ENCODE results near the gene SMIM35.

Gene SMIM35

GRCh38 chr11:117997823-117998579 lies 88.8 kb downstream of the SMIM35 start:
- DNase-seq = no peak
- H3K4me1 Mint-ChIP-seq = peaks cover 55 to 81% of the 10 kb centered on the region in 2 donors
- H3K9me3 Mint-ChIP-seq = peaks cover 0 to 2% of the 10 kb centered on the region in 2 donors
- peaks cover 65 to 82% of the 10 kb centered on the region in 2 donors for H3K36me3 Mint-ChIP-seq
- no peak overlapping the region for H3K4me3 Mint-ChIP-seq
- H3K27me3 Mint-ChIP-seq = no peaks in the 10 kb centered on the region
- ATAC-seq (replicated peaks) = peak; percentile 7 to 12
- peak overlapping the region; percentile 59 for H3K27ac Mint-ChIP-seq

- no peak for ATAC-seq (replicated peaks)
- Mint-ChIP-seq H3K9me3 (peaks cover 0 to 2% of the 10 kb centered on the region in 2 donors), H3K36me3 (peaks cover 71 to 88% of the 10 kb centered on the region in 2 donors), H3K27ac (peak overlapping the region; percentile 59), H3K27me3 (no peaks in the 10 kb centered on the region), H3K4me1 (peaks cover 54 to 81% of the 10 kb centered on the region in 2 donors), H3K4me3 (no peak overlapping the region)
- no peak for DNase-seq
These were observed 89.4 kb downstream of the SMIM35 start for GRCh38 chr11:117997406-117997805.

GRCh38 chr11:117996058-117996457 lies 90.7 kb downstream of the SMIM35 start:
- ATAC-seq (replicated peaks) (no peak), DNase-seq (no peak)
- Mint-ChIP-seq H3K9me3 (peaks cover 0 to 2% of the 10 kb centered on the region in 2 donors), H3K4me3 (no peak overlapping the region), H3K36me3 (peaks cover 80 to 96% of the 10 kb centered on the region in 2 donors), H3K4me1 (peaks cover 49 to 81% of the 10 kb centered on the region in 2 donors), H3K27ac (peak overlapping the region; percentile 85), H3K27me3 (no peaks in the 10 kb centered on the region)

GRCh38 chr11:117995472-117995871 lies 91.3 kb downstream of the SMIM35 start:
- H3K9me3 Mint-ChIP-seq = peaks cover 0 to 2% of the 10 kb centered on the region in 2 donors
- H3K27ac Mint-ChIP-seq = peak overlapping the region; percentile 85
- peaks cover 80 to 91% of the 10 kb centered on the region in 2 donors for H3K36me3 Mint-ChIP-seq
- ATAC-seq (replicated peaks) = no peak
- peak overlapping the region in 1 of 2 donors; percentile 8 for H3K4me3 Mint-ChIP-seq
- no peak for DNase-seq
- no peaks in the 10 kb centered on the region for H3K27me3 Mint-ChIP-seq
- peaks cover 49 to 85% of the 10 kb centered on the region in 2 donors for H3K4me1 Mint-ChIP-seq

GRCh38 chr11:117993988-117994745 lies 92.6 kb downstream of the SMIM35 start:
- peaks cover 75 to 87% of the 10 kb centered on the region in 2 donors for H3K36me3 Mint-ChIP-seq
- H3K27me3 Mint-ChIP-seq = no peaks in the 10 kb centered on the region
- H3K4me1 Mint-ChIP-seq = peaks cover 49 to 81% of the 10 kb centered on the region in 2 donors
- ATAC-seq (replicated peaks) (no peak), DNase-seq (no peak)
- peak overlapping the region; percentile 51 for H3K27ac Mint-ChIP-seq
- H3K9me3 Mint-ChIP-seq = peaks cover 0 to 2% of the 10 kb centered on the region in 2 donors
- no peak overlapping the region for H3K4me3 Mint-ChIP-seq

- peaks cover 74 to 87% of the 10 kb centered on the region in 2 donors for H3K36me3 Mint-ChIP-seq
- H3K27ac Mint-ChIP-seq = peak overlapping the region; percentile 79
- ATAC-seq (replicated peaks) (no peak), DNase-seq (no peak)
- H3K4me3 Mint-ChIP-seq = peak overlapping the region in 1 of 2 donors; percentile 26
- peaks cover 0 to 2% of the 10 kb centered on the region in 2 donors for H3K9me3 Mint-ChIP-seq
- no peaks in the 10 kb centered on the region for H3K27me3 Mint-ChIP-seq
- peaks cover 48 to 81% of the 10 kb centered on the region in 2 donors for H3K4me1 Mint-ChIP-seq
These were observed 94.1 kb downstream of the SMIM35 start for GRCh38 chr11:117992620-117993019.

- Mint-ChIP-seq H3K27ac (no peak overlapping the region), H3K27me3 (no peaks in the 10 kb centered on the region), H3K9me3 (no peaks in the 10 kb centered on the region), H3K4me3 (peak overlapping the region in 1 of 2 donors; percentile 26), H3K4me1 (peaks cover 48 to 81% of the 10 kb centered on the region in 2 donors), H3K36me3 (peaks cover 74 to 87% of the 10 kb centered on the region in 2 donors)
- ATAC-seq (replicated peaks) (no peak), DNase-seq (no peak)
These were observed 94.6 kb downstream of the SMIM35 start for GRCh38 chr11:117992136-117992535.

- peak overlapping the region; percentile 70 to 90 for H3K4me3 Mint-ChIP-seq
- no peaks in the 10 kb centered on the region for H3K9me3 Mint-ChIP-seq
- ATAC-seq (replicated peaks) (no peak), DNase-seq (no peak)
- peaks cover 48 to 84% of the 10 kb centered on the region in 2 donors for H3K4me1 Mint-ChIP-seq
- H3K27me3 Mint-ChIP-seq = no peaks in the 10 kb centered on the region
- H3K27ac Mint-ChIP-seq = peak overlapping the region; percentile 42
- H3K36me3 Mint-ChIP-seq = peaks cover 67 to 76% of the 10 kb centered on the region in 2 donors
These were observed 97.2 kb downstream of the SMIM35 start for GRCh38 chr11:117989351-117990102.

GRCh38 chr11:117986981-117987574 lies 99.7 kb downstream of the SMIM35 start:
- peak overlapping the region; percentile 86 to 90 for H3K4me3 Mint-ChIP-seq
- no peaks in the 10 kb centered on the region for H3K9me3 Mint-ChIP-seq
- ATAC-seq (replicated peaks) (peak in 1 of 2 donors; percentile 8), DNase-seq (no peak)
- H3K36me3 Mint-ChIP-seq = peaks cover 58 to 64% of the 10 kb centered on the region in 2 donors
- H3K27me3 Mint-ChIP-seq = no peaks in the 10 kb centered on the region
- H3K4me1 Mint-ChIP-seq = peaks cover 55 to 90% of the 10 kb centered on the region in 2 donors
- peak overlapping the region; percentile 100 for H3K27ac Mint-ChIP-seq

GRCh38 chr11:117985953-117986887 lies 100.5 kb downstream of the SMIM35 start, which contains the start of gene IL10RA:
TSS of gene IL10RA (plus strand) at chr11:117986394. CDS start at chr11:117986468, 74 bp downstream.
- Mint-ChIP-seq H3K36me3 (peaks cover 51 to 60% of the 10 kb centered on the region in 2 donors), H3K4me1 (peaks cover 56 to 89% of the 10 kb centered on the region in 2 donors), H3K9me3 (no peaks in the 10 kb centered on the region), H3K27me3 (no peaks in the 10 kb centered on the region), H3K27ac (peak within 1 kb of the TSS; percentile 100), H3K4me3 (peak within 1 kb of the TSS; percentile 86 to 90)
- DNase-seq (peak; percentile 91), ATAC-seq (replicated peaks) (peak; percentile 93 to 96)

GRCh38 chr11:117984476-117984875 lies 102.3 kb downstream of the SMIM35 start:
- no peak for ATAC-seq (replicated peaks)
- no peaks in the 10 kb centered on the region for H3K9me3 Mint-ChIP-seq
- H3K27me3 Mint-ChIP-seq = no peaks in the 10 kb centered on the region
- peak overlapping the region; percentile 100 for H3K27ac Mint-ChIP-seq
- H3K4me1 Mint-ChIP-seq = peaks cover 60 to 91% of the 10 kb centered on the region in 2 donors
- DNase-seq = no peak
- H3K4me3 Mint-ChIP-seq = peak overlapping the region; percentile 86 to 90
- H3K36me3 Mint-ChIP-seq = peaks cover 43 to 53% of the 10 kb centered on the region in 2 donors

- Mint-ChIP-seq H3K4me3 (no peak overlapping the region), H3K27ac (peak overlapping the region; percentile 65), H3K4me1 (peaks cover 57 to 85% of the 10 kb centered on the region in 2 donors), H3K27me3 (no peaks in the 10 kb centered on the region), H3K36me3 (peaks cover 31 to 39% of the 10 kb centered on the region in 2 donors), H3K9me3 (no peaks in the 10 kb centered on the region)
- ATAC-seq (replicated peaks) = no peak
- DNase-seq = no peak
These were observed 103.6 kb downstream of the SMIM35 start for GRCh38 chr11:117983163-117983475.

- Mint-ChIP-seq H3K4me3 (no peak overlapping the region), H3K9me3 (no peaks in the 10 kb centered on the region), H3K36me3 (peaks cover 19 to 27% of the 10 kb centered on the region in 2 donors), H3K27me3 (no peaks in the 10 kb centered on the region), H3K27ac (peak overlapping the region; percentile 92), H3K4me1 (peaks cover 49 to 78% of the 10 kb centered on the region in 2 donors)
- no peak for DNase-seq
- ATAC-seq (replicated peaks) = no peak
These were observed 106.0 kb downstream of the SMIM35 start for GRCh38 chr11:117980720-117981119.
